NCI-H524 (cell line): ENCODE results near the gene NEDD4L.
A peak's percentile ranks its signal among the peaks of the same experiment; 100 is the strongest.
"Not testable (repeated sequence)": the region's sequence is repeated elsewhere in the genome, so short reads cannot be mapped to it uniquely, and the experiment has no call there.

Source experiments
- DNase-seq, 2 experiments: peaks; one replicate each; lab custom pipeline; 2025; lab: John Stamatoyannopoulos, UW

The NEDD4L gene

GRCh38 chr18:58241026-58241679, 197.1 kb downstream of the NEDD4L start:
- peak; percentile 19 to 54 for DNase-seq

GRCh38 chr18:58241877-58242276, 197.9 kb downstream of the NEDD4L start:
- peak; percentile 65 to 86 for DNase-seq

- DNase-seq, result no peak
Measured at GRCh38 chr18:58242435-58242834, 198.4 kb downstream of the NEDD4L start.

- DNase-seq, result no peak
Measured at GRCh38 chr18:58242968-58243367, 198.9 kb downstream of the NEDD4L start.

GRCh38 chr18:58243401-58243800, 199.4 kb downstream of the NEDD4L start:
- DNase-seq, result no peak

GRCh38 chr18:58247363-58247834, 203.4 kb downstream of the NEDD4L start:
- DNase-seq, result no peak

- DNase-seq, result no peak
Measured at GRCh38 chr18:58249712-58250111, 205.7 kb downstream of the NEDD4L start.

GRCh38 chr18:58251416-58251815, 207.4 kb downstream of the NEDD4L start:
- DNase-seq, result no peak

GRCh38 chr18:58252166-58252565, 208.1 kb downstream of the NEDD4L start:
- no peak for DNase-seq

- no peak for DNase-seq
Measured at GRCh38 chr18:58253318-58253717, 209.3 kb downstream of the NEDD4L start.

- DNase-seq, result no peak
Measured at GRCh38 chr18:58253871-58254270, 209.8 kb downstream of the NEDD4L start.

- DNase-seq, result no peak
Measured at GRCh38 chr18:58254873-58255511, 211.0 kb downstream of the NEDD4L start.

GRCh38 chr18:58255701-58256311, 211.8 kb downstream of the NEDD4L start:
- DNase-seq, result no peak

- no peak for DNase-seq
Measured at GRCh38 chr18:58256316-58257080, 212.5 kb downstream of the NEDD4L start.

- peak in 1 of 2 experiments; percentile 44 for DNase-seq
Measured at GRCh38 chr18:58257461-58257860, 213.4 kb downstream of the NEDD4L start.

- DNase-seq, result no peak
Measured at GRCh38 chr18:58258692-58259342, 214.8 kb downstream of the NEDD4L start.

GRCh38 chr18:58263055-58263957, 219.3 kb downstream of the NEDD4L start:
- DNase-seq, result no peak

- no peak for DNase-seq
Measured at GRCh38 chr18:58264075-58264474, 220.0 kb downstream of the NEDD4L start.

- DNase-seq, result no peak
Measured at GRCh38 chr18:58264840-58265239, 220.8 kb downstream of the NEDD4L start.

GRCh38 chr18:58265489-58265888, 221.5 kb downstream of the NEDD4L start:
- not testable (repeated sequence) for DNase-seq

- DNase-seq, result no peak
Measured at GRCh38 chr18:58266291-58266690, 222.3 kb downstream of the NEDD4L start.
